Spleen (tissue), 7 donors: ENCODE data around the gene CLIP1.

Source experiments
- CTCF ChIP-seq, 11 experiments: fragments of 200-600 bp in 7 of 11; fragments of 450-650 bp in 4 of 11; sonication (generic) in 4 of 11; IDR thresholded peaks in 8 of 11; conservative IDR thresholded peaks in 3 of 11; 1 replicate in 7 of 11; 2 replicates in 4 of 11; pipeline versions ENCODE4 v1.4.0 to v1.8.0; 2016 to 2021; ENCODE audit warnings: antibody characterized with exemption in 11 of 11, inconsistent platforms in 4 of 11, mild to moderate bottlenecking in 1 of 11
- POLR2A ChIP-seq, 3 donors: fragments of 450-650 bp; IDR thresholded peaks; one replicate each; pipeline ENCODE4 v1.5.1; 2017; ENCODE audit warnings: antibody characterized with exemption in 3 of 3, mild to moderate bottlenecking in 1 of 3
- donor health status: DM: no; HTN: no; CAD: no; lungs with moderate emphysema.
- donor health status: DM: no; HTN: no; CAD: no.
- donor health status: DM: no; HTN: no; CAD: no.

- no peak for TF ChIP-seq CTCF (IDR thresholded peaks at IDR 0.05 in 8 of 11, conservative IDR thresholded peaks at IDR 0.05 in 3 of 11)
- TF ChIP-seq POLR2A (IDR thresholded peaks at IDR 0.05), result no peak
These were observed 27.1 kb downstream of the CLIP1 start for GRCh38 chr12:122395319-122395718.
